K562 (cell line): ENCODE measurements around the gene DOCK1. TPM values are rescaled to one million over a fixed set of nuclear protein-coding genes. Genes with fewer than 3 reads are reported as not detected.

ENCODE experiments used
- ATAC-seq: fragments of 200-7000 bp; cut with Tn5 transposase; 3 replicates; pipeline ENCODE4 v1.9.1; 2020; ENCODE audit warnings: moderate library complexity
- BruUV-seq: library from RNA; stranded (reverse); fragments of 400-500 nt; replicated peaks from 2 replicates; lab custom pipeline; 2021; lab: Mats Ljungman, UMichigan
- CTCF ChIA-PET: fragments of 300-600 bp; formaldehyde crosslinking; extraction: SDS; loops from one replicate; lab custom pipeline; 2021; ENCODE audit warnings: low intra/inter-chr PET ratio; lab: Yijun Ruan, JAX
- POLR2A ChIA-PET: fragments of 300-600, 350-650 bp; sonication (Branson Sonifier 250); formaldehyde crosslinking; extraction: SDS; loops from one replicate; lab custom pipeline; 2021; ENCODE audit warnings: antibody characterized with exemption, inconsistent platforms; lab: Yijun Ruan, JAX
- DNase-seq, 4 experiments: peaks; one replicate each; pipeline versions ENCODE4 v3.0.0 to v3.0.0-alpha.2; 2011 to 2018; ENCODE audit warnings: low spot score in 3 of 4, mixed read lengths in 3 of 4; ENCODE audit errors: extremely low read depth in 1 of 4
- FAIRE-seq: peaks from 2 replicates; lab custom pipeline; 2011; peaks lifted over from hg19 to GRCh38; lab: Jason Lieb, UNC
- H2AFZ ChIP-seq: 2 replicates; pipeline ENCODE4 v1.6.0; 2011; ENCODE audit warnings: low read depth, low read length, control low read depth, inconsistent platforms
- H3K27ac ChIP-seq: fragments of 200-600 bp; 3 replicates; pipeline ENCODE4 v1.8.0; 2011; ENCODE audit warnings: low read depth, mild to moderate bottlenecking, control low read depth, inconsistent platforms, low read length, moderate library complexity, mixed read lengths; ENCODE audit errors: extremely low read depth
- H3K27me3 ChIP-seq, 2 experiments: fragments of 300-600 bp in 1 of 2; 2 replicates in 1 of 2; 3 replicates in 1 of 2; pipeline versions ENCODE4 v1.6.0 to v1.8.0; 2011; ENCODE audit warnings: inconsistent platforms in 2 of 2, low read length in 2 of 2, mild to moderate bottlenecking in 1 of 2, mixed read lengths in 1 of 2, moderate library complexity in 1 of 2; ENCODE audit not compliant: control insufficient read depth in 2 of 2, insufficient read depth in 2 of 2
- H3K36me3 ChIP-seq: fragments of 300-600 bp; 3 replicates; pipeline ENCODE4 v1.8.0; 2011; ENCODE audit warnings: mild to moderate bottlenecking, low read length, inconsistent platforms; ENCODE audit not compliant: control insufficient read depth, insufficient read depth
- H3K4me1 ChIP-seq, 2 experiments: fragments of 200-600 bp in 1 of 2; replicated peaks in 1 of 2; 2 replicates in 1 of 2; 3 replicates in 1 of 2; pipeline versions ENCODE4 v1.5.1 to v1.8.0; 2011; ENCODE audit warnings: inconsistent platforms in 2 of 2, low read length in 2 of 2, mild to moderate bottlenecking in 1 of 2, mixed read lengths in 1 of 2, moderate library complexity in 1 of 2; ENCODE audit not compliant: control insufficient read depth in 2 of 2, insufficient read depth in 2 of 2
- H3K4me2 ChIP-seq: 2 replicates; pipeline ENCODE4 v1.6.1; 2011; ENCODE audit warnings: low read length, control low read depth, inconsistent platforms, mixed read lengths; ENCODE audit not compliant: insufficient read depth
- H3K4me3 ChIP-seq: fragments of 200-600 bp; sonication (generic), shearing (Covaris generic); 2 replicates; pipeline ENCODE4 v1.5.1; 2016; ENCODE audit warnings: control low read depth, inconsistent platforms
- H3K79me2 ChIP-seq: fragments of 200-600 bp; 3 replicates; pipeline ENCODE4 v1.8.0; 2011; ENCODE audit warnings: low read length, inconsistent platforms; ENCODE audit not compliant: control insufficient read depth, insufficient read depth
- H3K9ac ChIP-seq, 2 experiments: 2 replicates each; pipeline versions ENCODE4 v1.6.0 to v1.6.1; 2011; ENCODE audit warnings: low read depth in 2 of 2, low read length in 2 of 2, control low read depth in 1 of 2, inconsistent platforms in 1 of 2, mild to moderate bottlenecking in 1 of 2, mixed read lengths in 1 of 2; ENCODE audit not compliant: insufficient read depth in 1 of 2
- H3K9me1 ChIP-seq: one replicate; pipeline ENCODE4 v1.6.0; 2011; ENCODE audit warnings: inconsistent platforms, mild to moderate bottlenecking, low read length, moderate library complexity; ENCODE audit not compliant: control insufficient read depth, insufficient read depth
- H3K9me3 ChIP-seq: replicated peaks from 2 replicates; pipeline ENCODE4 v1.5.1; 2011; ENCODE audit warnings: low read depth, low read length, inconsistent platforms; ENCODE audit not compliant: control insufficient read depth, insufficient read depth
- H4K20me1 ChIP-seq: replicated peaks from 2 replicates; pipeline ENCODE4 v1.6.1; 2011; ENCODE audit warnings: low read length, inconsistent platforms, mixed read lengths; ENCODE audit not compliant: control insufficient read depth, insufficient read depth
- BRCA1 ChIP-seq, 2 experiments: fragments of 450-650 bp in 1 of 2; sonication (generic) in 1 of 2; formaldehyde crosslinking in 1 of 2; IDR thresholded peaks; 2 replicates each; pipeline versions ENCODE4 v1.5.0 to v1.6.1; 2017 to 2020; ENCODE audit warnings: mild to moderate bottlenecking in 1 of 2, missing genetic modification reagents in 1 of 2
- PRPF4 ChIP-seq: fragments of 200-400 bp; formaldehyde crosslinking; IDR thresholded peaks from one replicate; pipeline ENCODE4 v1.6.1; 2017; ENCODE audit warnings: low read length, low read depth, mild to moderate bottlenecking; ENCODE audit not compliant: insufficient read depth, poor library complexity, severe bottlenecking
- STAT5B ChIP-seq: fragments of 250-450 bp; sonication (Bioruptor Pico); IDR thresholded peaks from 2 replicates; pipeline ENCODE4 v1.8.0; 2021; ENCODE audit warnings: mild to moderate bottlenecking, inconsistent platforms
- ZNF165 ChIP-seq: fragments of 250-450 bp; sonication (Bioruptor Pico); IDR thresholded peaks from 2 replicates; pipeline ENCODE4 v1.4.0; 2020; ENCODE audit warnings: borderline replicate concordance
- ZNF175 ChIP-seq: fragments of 200-800 bp; sonication (Bioruptor generic); IDR thresholded peaks from 2 replicates; pipeline ENCODE4 v1.6.1; 2016; ENCODE audit warnings: low read depth, mild to moderate bottlenecking, missing genetic modification characterization, missing compliant biosample characterization
- WGBS: fragments of 100-300 bp; shearing (Covaris generic); methylation state at CpG from one replicate; pipeline ENCODE4 v1.1.6; 2016; ENCODE audit warnings: low coverage, mixed read lengths; ENCODE audit not compliant: insufficient coverage; ENCODE audit errors: missing lambda C conversion rate; 5-methylcytosine and 5-hydroxymethylcytosine counted together
- in situ Hi-C: fragments of 300-500 bp; cut with MboI; formaldehyde crosslinking; loops from 4 replicates; pipeline ENCODE4 v1.15.0; 2018; ENCODE audit warnings: inconsistent platforms, mixed read lengths
- intact Hi-C: fragments of 100-400 bp; cut with micrococcal nuclease; formaldehyde crosslinking; loops from 2 replicates; pipeline ENCODE4 v1.14.2; 2022
- polyA plus RNA-seq, 8 experiments: library from polyadenylated mRNA; depleted of rRNA in 4 of 8; stranded (reverse) in 5 of 8; unstranded in 3 of 8; fragments of >200 nt; fragmentation: Nextera tagmentation in 2 of 8; fragmentation: Illumina TruSeq in 1 of 8; extraction: Ambion mirVana in 2 of 8; extraction: Trizol in 1 of 8; gene quantifications; 2 replicates each; pipeline versions ENCODE4 v1.2.1 to v1.2.3, GENCODE V29; 2011 to 2014; ENCODE audit warnings: inconsistent platforms in 1 of 8, missing spikeins in 1 of 8
- total RNA-seq, 7 experiments: library from RNA; depleted of rRNA in 6 of 7; stranded (reverse); fragments of >200 nt in 6 of 7; fragmentation: Illumina TruSeq in 2 of 7; extraction: Trizol in 2 of 7; gene quantifications; 2 replicates each; pipeline versions ENCODE4 v1.2.1 to v1.2.3, GENCODE V29; 2011 to 2021; ENCODE audit warnings: low replicate concordance in 1 of 7
- TF ChIP-seq, protein P1 (sequence below): sonication (generic); formaldehyde crosslinking; IDR thresholded peaks from 2 replicates; pipeline ENCODE4 v1.9.0; 2022; ENCODE audit warnings: mild to moderate bottlenecking, missing genetic modification reagents
- TF ChIP-seq, protein P2 (sequence below): fragments of 250-450 bp; sonication (Bioruptor Pico); IDR thresholded peaks from 2 replicates; pipeline ENCODE4 v1.4.0; 2020; ENCODE audit warnings: mild to moderate bottlenecking, moderate library complexity

DOCK1 gene
- total and polyA plus RNA-seq, 9 of the 15 experiments (the other 6 are each of a cell fraction or from before 2014, with no cell fraction given) = 0.31 TPM; not detected in 8

DNA sequence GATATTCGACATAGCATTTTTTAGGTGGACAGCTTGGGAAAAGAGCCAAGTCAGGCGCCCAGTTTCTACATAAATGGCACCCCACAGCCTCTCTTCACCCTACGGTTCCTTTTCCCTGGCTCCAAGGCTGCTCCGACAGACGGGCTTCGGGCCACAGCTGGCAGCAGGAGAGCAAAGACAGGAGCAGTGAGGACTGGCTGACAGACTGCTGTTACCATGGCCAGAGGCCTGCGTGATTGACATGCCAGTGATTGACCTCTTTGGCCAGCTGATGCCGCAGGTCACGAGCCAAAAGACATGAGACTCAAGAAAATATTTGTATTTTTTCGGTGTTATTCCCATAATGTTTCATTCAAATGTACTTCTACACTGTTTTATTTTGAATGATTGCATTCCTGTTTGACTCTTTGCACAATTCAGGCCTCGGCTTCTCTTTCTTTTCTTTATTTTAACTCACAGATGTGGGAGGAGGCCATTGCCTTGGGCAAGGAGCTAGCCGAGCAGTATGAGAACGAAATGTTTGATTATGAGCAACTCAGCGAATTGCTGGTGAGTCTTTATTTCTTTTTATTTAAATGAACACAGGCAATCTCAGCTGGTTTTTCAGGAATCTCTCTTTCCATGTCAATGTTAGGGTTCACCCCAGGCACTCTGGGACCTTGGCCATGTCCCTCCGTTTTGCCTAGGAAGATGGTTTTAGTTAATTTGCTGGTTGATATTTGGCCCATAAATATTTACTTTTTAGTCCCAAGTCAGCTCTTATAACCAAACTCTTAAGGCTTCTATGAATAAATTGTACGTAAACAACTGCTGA lies 497.6 kb downstream of the DOCK1 start:
- WGBS = under 1% methylated on average over 15 of the region's 16 CpGs
- H3K9me1 ChIP-seq = no peaks in the 10 kb centered on the region
- ChIA-PET POLR2A (no interaction called here), CTCF (no interaction called here)
- no peak overlapping the region for H3K4me3 ChIP-seq
- DNase-seq = no peak
- no peak overlapping the region for H3K4me2 ChIP-seq
- intact Hi-C loops (no loop called here), in situ Hi-C loops (no loop called here)
- H2AFZ ChIP-seq = no peak overlapping the region
- no peak for FAIRE-seq
- H3K4me1 ChIP-seq = no peaks in the 10 kb centered on the region
- H3K9ac ChIP-seq = no peak overlapping the region
- no peaks in the 10 kb centered on the region for H3K79me2 ChIP-seq
- no peak for ATAC-seq
- H3K36me3 ChIP-seq = no peaks in the 10 kb centered on the region
- H3K27ac ChIP-seq = no peak overlapping the region
- peaks cover 0 to 9% of the 10 kb centered on the region in 2 experiments; a peak in 1 of 5 replicates for H3K27me3 ChIP-seq
- no peaks in the 10 kb centered on the region for H3K9me3 ChIP-seq
- no TSS peak for BruUV-seq
- no peaks in the 10 kb centered on the region for H4K20me1 ChIP-seq
- TF ChIP-seq, protein P1, sequence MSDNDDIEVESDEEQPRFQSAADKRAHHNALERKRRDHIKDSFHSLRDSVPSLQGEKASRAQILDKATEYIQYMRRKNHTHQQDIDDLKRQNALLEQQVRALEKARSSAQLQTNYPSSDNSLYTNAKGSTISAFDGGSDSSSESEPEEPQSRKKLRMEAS (CRISPR knock-in tag) = no peak
- TF ChIP-seq ZNF165 = no peak
- TF ChIP-seq STAT5B (CRISPR knock-in tag) = no peak
- TF ChIP-seq, protein P2, sequence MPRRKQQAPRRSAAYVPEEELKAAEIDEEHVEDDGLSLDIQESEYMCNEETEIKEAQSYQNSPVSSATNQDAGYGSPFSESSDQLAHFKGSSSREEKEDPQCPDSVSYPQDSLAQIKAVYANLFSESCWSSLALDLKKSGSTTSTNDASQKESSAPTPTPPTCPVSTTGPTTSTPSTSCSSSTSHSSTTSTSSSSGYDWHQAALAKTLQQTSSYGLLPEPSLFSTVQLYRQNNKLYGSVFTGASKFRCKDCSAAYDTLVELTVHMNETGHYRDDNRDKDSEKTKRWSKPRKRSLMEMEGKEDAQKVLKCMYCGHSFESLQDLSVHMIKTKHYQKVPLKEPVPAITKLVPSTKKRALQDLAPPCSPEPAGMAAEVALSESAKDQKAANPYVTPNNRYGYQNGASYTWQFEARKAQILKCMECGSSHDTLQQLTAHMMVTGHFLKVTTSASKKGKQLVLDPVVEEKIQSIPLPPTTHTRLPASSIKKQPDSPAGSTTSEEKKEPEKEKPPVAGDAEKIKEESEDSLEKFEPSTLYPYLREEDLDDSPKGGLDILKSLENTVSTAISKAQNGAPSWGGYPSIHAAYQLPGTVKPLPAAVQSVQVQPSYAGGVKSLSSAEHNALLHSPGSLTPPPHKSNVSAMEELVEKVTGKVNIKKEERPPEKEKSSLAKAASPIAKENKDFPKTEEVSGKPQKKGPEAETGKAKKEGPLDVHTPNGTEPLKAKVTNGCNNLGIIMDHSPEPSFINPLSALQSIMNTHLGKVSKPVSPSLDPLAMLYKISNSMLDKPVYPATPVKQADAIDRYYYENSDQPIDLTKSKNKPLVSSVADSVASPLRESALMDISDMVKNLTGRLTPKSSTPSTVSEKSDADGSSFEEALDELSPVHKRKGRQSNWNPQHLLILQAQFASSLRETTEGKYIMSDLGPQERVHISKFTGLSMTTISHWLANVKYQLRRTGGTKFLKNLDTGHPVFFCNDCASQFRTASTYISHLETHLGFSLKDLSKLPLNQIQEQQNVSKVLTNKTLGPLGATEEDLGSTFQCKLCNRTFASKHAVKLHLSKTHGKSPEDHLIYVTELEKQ (CRISPR knock-in tag) = no peak
- no peak for TF ChIP-seq PRPF4
- TF ChIP-seq ZNF175 (CRISPR knock-in tag) = no peak
- TF ChIP-seq BRCA1 (IDR thresholded peaks at IDR 0.05) = no peak
- TF ChIP-seq BRCA1 (CRISPR knock-in tag; IDR thresholded peaks at IDR 0.05) = no peak
